ENCODE results near the gene KCNB1.

Gene KCNB1

GRCh38 chr20:49375170-49375569, 107.3 kb downstream of the KCNB1 start:
- in situ Hi-C loops (cut with HindIII; ENCODE audit: low sequenced_read_pairs): no loop called here
- H3K4me3 ChIP-seq (ENCODE audit: low read depth, low read length): no peak overlapping the region
- TF ChIP-seq CTCF (IDR thresholded peaks at IDR 0.05; ENCODE audit: low read depth, low read length): no peak
- DNase-seq (ENCODE audit: low read depth, low spot score): no peak

GRCh38 chr20:49372095-49372734, 110.3 kb downstream of the KCNB1 start:
- no peak overlapping the region for H3K4me3 ChIP-seq (ENCODE audit: low read depth, low read length)
- DNase-seq (ENCODE audit: low read depth, low spot score): no peak
- TF ChIP-seq CTCF (IDR thresholded peaks at IDR 0.05; ENCODE audit: low read depth, low read length): no peak
- in situ Hi-C loops (cut with HindIII; ENCODE audit: low sequenced_read_pairs): no loop called here

- no peak for TF ChIP-seq CTCF (IDR thresholded peaks at IDR 0.05; ENCODE audit: low read depth, low read length)
- no peak for DNase-seq (ENCODE audit: low read depth, low spot score)
- in situ Hi-C loops (cut with HindIII; ENCODE audit: low sequenced_read_pairs): no loop called here
- no peak overlapping the region for H3K4me3 ChIP-seq (ENCODE audit: low read depth, low read length)
Observed at GRCh38 chr20:49368596-49368995, 113.9 kb downstream of the KCNB1 start.

- DNase-seq (ENCODE audit: low read depth, low spot score): no peak
- in situ Hi-C loops (cut with HindIII; ENCODE audit: low sequenced_read_pairs): no loop called here
- no peak overlapping the region for H3K4me3 ChIP-seq (ENCODE audit: low read depth, low read length)
- TF ChIP-seq CTCF (IDR thresholded peaks at IDR 0.05; ENCODE audit: low read depth, low read length): no peak
Observed at GRCh38 chr20:49367113-49367512, 115.4 kb downstream of the KCNB1 start.

- no peak for DNase-seq (ENCODE audit: low read depth, low spot score)
- in situ Hi-C loops (cut with HindIII; ENCODE audit: low sequenced_read_pairs): no loop called here
- no peak overlapping the region for H3K4me3 ChIP-seq (ENCODE audit: low read depth, low read length)
- no peak for TF ChIP-seq CTCF (IDR thresholded peaks at IDR 0.05; ENCODE audit: low read depth, low read length)
Observed at GRCh38 chr20:49366687-49367086, 115.8 kb downstream of the KCNB1 start.

GRCh38 chr20:49361862-49362660, 120.4 kb downstream of the KCNB1 start:
- no peak overlapping the region for H3K4me3 ChIP-seq (ENCODE audit: low read depth, low read length)
- in situ Hi-C loops (cut with HindIII; ENCODE audit: low sequenced_read_pairs): no loop called here
- TF ChIP-seq CTCF (IDR thresholded peaks at IDR 0.05; ENCODE audit: low read depth, low read length): no peak
- no peak for DNase-seq (ENCODE audit: low read depth, low spot score)
